Dermis blood vessel endothelial cell (primary cell): Measurements from ENCODE around the gene GDF7. TPM values are rescaled to one million over a fixed set of nuclear protein-coding genes. Genes with fewer than 3 reads are reported as not detected.

Experiments used
- DNase-seq: peaks from one replicate; pipeline ENCODE4 v3.0.0; 2010
- total RNA-seq: library from RNA; depleted of rRNA; stranded (reverse); fragments of >200 nt; gene quantifications from 2 replicates; pipeline ENCODE4 v1.2.3, GENCODE V29; 2014

GDF7 gene
- total RNA-seq, 1 donor from 2014 or later = 28.1 TPM

DNA sequence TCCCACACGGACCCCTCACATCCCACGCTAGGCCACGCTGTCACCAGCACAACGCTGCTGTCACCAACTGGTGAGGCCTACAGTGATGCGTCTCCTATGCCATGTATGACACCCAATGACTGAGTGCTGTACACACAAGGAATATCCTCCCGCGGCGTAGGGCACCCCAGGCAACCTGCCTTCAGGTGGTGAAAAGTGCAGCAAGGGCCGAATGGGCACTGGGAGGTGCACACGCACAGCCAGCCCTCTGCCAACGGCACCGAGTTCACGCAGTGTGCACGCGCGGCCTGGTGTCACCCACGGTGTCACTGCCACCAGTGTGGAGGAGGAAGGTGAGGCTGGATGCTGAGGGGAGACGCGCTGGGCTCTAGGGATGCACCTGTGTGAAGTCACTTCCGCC, 20.5 kb upstream of the GDF7 start:
- no peak for DNase-seq

GRCh38 chr2:20647211-20647610, 19.7 kb upstream of the GDF7 start:
- no peak for DNase-seq

- DNase-seq = no peak
Observed at GRCh38 chr2:20647738-20648137, 19.2 kb upstream of the GDF7 start.

- DNase-seq = no peak
Observed at GRCh38 chr2:20648206-20648605, 18.7 kb upstream of the GDF7 start.

GRCh38 chr2:20648831-20649230, 18.1 kb upstream of the GDF7 start:
- no peak for DNase-seq

DNA sequence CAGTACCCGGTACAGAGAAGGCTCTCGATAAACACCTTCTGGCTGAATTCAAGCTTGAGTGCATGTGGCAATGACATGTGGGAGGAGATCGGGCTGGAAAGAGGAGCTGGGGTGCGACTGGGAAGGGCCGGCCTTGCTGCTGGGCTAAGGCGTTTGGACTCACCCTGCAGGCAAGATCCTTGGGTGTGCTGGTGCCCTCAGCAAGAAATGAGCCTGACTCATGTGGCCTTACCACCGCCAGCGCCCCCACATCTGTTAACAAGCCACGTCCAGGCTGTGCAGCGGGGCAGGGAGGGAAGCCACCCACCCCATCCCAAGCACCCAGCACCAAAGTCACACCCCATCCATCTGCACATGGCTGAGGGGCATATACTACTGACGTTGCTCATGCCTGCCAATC, 17.4 kb upstream of the GDF7 start:
- DNase-seq = no peak

DNA sequence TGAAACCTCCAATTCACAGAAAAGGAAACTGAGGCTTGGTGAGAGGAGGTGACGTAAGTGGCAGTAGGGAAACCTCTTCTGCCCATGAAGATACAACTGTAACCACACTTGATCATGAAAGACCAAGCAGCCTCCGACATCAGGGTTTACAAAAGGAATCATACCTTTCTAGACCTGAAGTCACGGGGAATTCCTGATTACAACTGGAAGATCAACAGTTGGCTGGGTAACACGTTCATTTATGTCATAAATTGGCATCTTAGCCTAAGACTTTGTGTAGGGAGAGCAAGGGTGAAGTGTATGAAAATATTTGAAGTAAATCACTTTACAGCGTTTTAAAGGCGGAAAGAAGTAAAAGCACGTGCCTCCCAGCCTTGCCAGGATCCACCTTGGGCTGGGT, 17.0 kb upstream of the GDF7 start:
- no peak for DNase-seq

GRCh38 chr2:20650393-20650876, 16.5 kb upstream of the GDF7 start:
- peak; percentile 49 for DNase-seq

- peak; percentile 88 for DNase-seq
Observed at GRCh38 chr2:20650877-20651730, 15.8 kb upstream of the GDF7 start, which contains the start of gene HS1BP3. TSS of gene HS1BP3 (minus strand) at chr2:20651098. CDS start at chr2:20651063, 35 bp downstream.

DNA sequence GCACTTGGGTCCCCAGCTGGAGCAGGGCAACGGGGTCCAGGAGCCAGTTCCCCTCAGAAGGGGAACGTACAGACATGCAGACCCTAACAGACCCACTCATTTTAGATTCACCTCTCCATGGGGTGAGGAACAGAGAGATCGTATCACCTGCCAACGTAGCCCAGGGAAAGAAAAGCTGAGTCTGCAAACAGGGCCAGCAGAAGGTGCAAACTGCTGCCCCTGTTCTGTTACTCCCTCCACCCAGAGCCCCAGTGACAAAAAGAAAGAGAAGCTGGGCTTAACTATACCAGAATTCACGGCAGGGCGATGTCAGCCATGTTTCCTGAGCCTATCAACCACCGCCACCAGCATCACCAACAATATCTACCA, 15.2 kb upstream of the GDF7 start:
- DNase-seq = no peak

GRCh38 chr2:20652141-20652540, 14.8 kb upstream of the GDF7 start:
- DNase-seq = no peak

DNA sequence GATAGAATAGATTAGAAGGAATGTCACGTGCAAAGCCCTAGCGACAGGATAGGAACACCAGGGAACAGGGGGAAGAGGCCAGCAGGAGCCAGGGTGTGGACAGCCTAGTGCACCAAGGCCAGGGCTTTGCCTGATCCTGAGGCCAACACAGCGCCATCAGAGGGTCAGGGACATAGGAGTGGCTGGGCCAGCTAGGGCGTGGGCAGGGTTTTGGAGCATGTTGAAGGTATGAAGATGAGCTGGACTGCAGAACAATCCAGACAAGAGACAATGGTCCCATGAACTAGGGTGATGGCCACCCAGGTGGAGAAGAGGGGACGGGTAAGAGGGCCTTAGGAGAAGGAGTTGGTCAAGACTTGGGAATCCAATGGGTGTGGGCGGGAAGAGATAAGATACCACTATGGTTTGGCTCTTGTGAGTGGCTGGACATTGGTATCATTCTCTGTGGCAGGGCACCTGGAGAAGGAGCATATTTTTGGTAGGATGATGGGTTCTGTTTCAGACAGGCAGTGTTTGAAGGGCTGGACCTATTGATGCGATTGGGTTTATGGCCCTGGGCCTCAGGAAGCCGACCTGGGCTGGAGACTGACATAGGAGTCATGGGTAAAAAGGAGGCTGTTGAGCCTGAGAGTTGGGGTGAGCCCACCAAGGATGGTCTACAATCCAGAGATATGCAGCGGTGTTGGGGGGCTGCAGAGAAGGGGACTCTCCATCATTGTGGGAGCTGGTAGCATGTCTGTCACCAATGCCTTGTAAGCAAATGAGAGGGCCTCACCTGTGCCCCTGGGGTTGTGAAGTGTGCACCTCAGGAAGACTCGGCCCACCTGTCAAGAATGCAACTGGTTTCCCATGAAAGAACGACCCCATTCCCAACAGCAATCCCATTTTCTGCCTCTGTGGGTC, 14.0 kb upstream of the GDF7 start:
- DNase-seq = no peak

- DNase-seq = peak; percentile 24
Observed at GRCh38 chr2:20653695-20654534, 13.0 kb upstream of the GDF7 start.

DNA sequence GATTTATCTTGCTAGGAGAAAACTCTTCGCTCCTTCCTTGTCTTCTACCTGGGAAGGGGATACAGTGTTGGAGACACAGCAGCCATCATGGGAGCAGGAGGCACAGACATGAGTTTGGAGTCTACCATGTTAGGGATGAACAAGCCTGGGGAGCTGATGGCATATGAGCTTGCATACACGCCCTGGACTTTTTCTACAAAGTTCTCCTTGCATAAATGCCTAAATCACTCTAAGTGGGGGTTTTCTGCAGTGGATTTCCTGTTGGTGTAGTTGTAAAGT, 12.5 kb upstream of the GDF7 start:
- no peak for DNase-seq

DNA sequence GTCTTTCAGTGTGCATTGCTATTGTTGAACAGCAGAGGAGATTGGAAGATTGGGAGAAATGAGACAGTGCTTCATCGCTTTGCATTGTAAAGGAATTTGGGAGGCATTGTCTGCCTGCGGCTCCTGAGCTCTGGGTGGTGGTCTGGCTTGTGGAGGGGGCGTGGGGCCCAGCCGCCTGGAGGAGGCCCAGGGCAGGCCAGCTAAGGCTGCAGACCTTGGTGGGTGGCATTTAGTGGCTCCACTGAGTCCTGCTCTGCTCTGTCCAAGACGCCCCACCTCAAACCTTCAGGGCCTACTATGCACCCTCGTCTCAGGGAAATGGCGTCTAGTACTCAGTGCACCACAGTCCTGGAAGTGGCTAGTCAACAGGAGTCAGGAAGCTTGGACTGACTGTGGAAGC, 10.4 kb upstream of the GDF7 start:
- no peak for DNase-seq

- DNase-seq = no peak
Observed at GRCh38 chr2:20657522-20658235, 9.3 kb upstream of the GDF7 start.

DNA sequence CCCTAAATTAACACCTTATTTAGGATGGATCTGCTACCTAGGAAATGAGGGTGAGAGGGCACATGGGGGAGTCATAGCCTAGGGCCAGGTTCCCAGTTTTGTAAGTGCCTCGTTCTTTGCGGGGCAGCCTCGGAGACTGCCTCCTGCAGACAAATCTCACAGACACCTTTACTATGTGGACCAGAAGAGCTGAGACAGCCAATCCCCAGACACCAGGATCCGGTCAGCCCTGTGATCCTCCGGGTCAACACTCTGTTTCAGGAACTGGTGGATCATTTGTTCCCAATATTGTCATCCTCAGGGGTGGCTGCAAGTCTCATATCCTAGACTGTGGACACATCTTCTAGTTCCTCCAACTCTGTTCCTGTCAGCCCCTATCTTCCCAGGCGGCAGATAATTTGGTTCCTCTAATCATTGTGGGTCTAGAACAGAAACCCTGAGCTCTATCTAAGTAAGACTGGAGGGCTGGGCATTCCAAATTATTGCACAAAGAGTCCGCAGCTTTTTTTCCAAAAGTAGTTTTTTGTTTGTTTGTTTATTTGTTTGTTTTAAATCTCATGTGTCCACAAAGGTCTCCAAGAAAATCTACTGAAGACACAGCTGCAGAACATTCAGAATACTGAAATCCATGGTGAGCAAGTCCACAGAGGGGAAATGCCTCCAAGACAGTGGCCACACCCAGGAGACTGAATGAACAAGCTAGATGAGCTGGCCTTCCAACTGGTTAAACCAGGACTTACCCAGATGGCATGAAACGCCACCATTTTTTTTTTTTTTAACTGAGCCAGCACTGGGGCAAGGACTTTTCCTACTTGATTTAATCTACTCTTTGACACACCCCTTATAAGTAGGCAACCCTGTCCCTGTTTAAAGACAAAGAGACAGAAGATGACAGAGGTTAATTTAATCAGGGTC, 6.2 kb upstream of the GDF7 start:
- no peak for DNase-seq

GRCh38 chr2:20661421-20662307, 5.3 kb upstream of the GDF7 start:
- DNase-seq = peak; percentile 89

DNA sequence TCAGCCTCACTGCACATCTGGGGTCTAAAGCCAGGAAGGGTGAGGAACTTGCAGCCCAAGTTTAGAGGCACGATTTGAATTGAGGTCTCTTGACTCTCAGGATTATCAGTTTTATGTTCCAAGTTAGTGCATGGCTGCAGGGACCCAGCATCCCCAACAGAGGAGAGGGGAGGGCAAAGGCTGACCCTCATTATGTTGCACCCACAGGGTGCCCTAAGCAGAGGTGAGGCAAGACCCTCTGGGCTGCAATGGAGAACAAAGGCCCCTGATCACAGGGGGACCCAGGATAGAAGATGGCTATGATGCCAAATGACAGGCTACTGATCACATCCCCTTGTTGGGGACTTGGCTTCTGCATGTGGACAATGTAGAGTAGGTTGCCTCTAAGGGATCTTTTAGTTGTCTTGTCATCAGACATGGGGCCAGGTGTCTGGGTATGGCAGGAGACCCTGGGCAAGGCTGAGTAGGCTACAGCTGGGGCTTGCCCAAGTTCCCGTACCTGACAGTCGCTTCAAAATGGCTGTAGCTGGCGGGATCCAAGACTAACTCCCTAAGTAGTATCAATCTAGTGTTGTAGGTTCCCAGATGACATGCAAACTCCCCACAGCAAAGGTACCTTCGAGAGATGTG, 4.5 kb upstream of the GDF7 start:
- DNase-seq = no peak
